A172 (cell line): Measurements from ENCODE around the gene DIP2A. TPM values are rescaled to one million over a fixed set of nuclear protein-coding genes. Genes with fewer than 3 reads are reported as not detected.
"Not testable (repeated sequence)": the region's sequence is repeated elsewhere in the genome, so short reads cannot be mapped to it uniquely, and the experiment has no call there.

ENCODE experiments used
- DNase-seq: peaks from one replicate; pipeline ENCODE4 v3.0.0-alpha.2; 2015; ENCODE audit warnings: low spot score
- total RNA-seq: library from RNA; depleted of rRNA; stranded (reverse); fragments of >200 nt; shearing (Covaris generic); gene quantifications from 2 replicates; pipeline ENCODE4 v1.2.3, GENCODE V29; 2014

DIP2A gene
- total RNA-seq, 1 experiment from 2014 or later: 8.9 TPM

DNA sequence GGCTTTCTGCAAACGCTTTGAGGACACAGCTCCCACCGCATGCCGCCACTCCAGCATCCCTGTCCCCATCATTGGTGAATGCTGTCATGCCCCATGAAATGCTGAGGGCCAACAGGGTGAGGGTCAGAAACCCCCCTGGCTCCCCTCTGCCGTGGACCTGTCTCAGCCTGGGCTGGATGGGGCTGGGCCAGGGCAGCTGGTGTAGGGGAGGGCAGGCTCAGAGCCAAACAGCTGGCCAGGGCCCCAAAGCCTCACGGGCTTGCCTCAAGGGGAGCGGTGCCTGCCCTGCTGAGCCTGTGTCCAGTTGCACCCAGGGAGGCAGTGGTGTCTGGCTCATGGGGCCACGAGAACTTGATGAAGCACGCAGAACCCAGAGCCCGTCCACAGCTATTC lies 96.5 kb downstream of the DIP2A start:
- no peak for DNase-seq

- DNase-seq: no peak
These were observed 97.0 kb downstream of the DIP2A start for GRCh38 chr21:46555678-46556077.

- DNase-seq: no peak
These were observed 98.1 kb downstream of the DIP2A start for GRCh38 chr21:46556802-46557201.

GRCh38 chr21:46557469-46557868 lies 98.8 kb downstream of the DIP2A start:
- DNase-seq: no peak

DNA sequence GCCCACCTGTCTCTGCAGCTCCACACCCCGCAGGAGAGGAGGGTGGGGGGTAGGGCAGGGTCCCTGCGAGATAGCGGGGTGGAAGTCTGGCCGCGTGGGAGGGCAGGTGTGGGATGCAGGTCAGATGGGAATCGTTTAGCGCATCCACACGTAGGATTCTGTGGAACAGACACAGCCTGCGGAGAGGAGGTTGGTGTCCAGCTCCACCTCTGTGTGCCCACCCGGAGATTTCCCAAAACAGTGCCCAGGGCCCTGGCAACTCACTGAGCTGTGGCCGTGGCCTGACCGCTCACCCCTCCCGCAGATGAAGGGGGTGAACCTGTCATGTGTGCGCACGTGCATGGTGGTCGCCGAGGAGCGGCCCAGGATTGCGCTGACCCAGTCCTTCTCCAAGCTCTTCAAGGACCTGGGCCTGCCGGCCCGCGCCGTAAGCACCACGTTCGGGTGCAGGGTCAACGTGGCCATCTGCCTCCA lies 99.3 kb downstream of the DIP2A start:
- no peak for DNase-seq

DNA sequence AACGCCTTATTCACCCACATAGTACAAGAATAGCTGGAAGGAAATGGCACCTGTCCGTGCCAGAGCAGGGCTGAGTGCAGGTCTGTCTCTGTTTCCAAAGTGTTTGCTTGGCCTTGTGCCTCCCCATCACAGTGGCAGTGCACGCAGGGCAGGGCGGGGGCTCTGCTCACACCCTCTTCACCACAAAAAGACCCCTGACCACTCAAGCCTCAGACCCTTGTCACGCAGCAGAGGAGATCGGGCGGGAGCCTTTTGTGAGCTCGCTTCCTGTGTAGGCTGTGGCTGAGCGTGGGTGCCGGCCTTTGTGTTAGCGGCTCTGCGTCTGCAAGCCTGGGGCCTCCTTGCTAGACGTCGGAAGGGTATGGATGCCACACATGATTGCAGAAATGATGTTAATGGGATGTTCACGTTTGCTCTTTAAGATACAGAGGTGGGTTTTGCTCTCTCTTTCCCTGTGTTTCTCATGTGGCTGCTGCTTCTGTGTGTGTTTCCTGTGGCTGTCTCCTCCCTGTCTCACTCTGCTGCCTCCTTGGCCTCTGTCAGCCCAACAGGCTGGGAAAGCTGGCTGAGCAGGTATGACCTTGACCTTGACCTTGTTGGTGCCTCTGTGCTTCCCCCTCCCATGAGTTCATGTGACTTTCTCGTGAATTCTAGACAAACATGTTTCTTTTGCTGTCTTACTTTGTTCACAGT lies 100.7 kb downstream of the DIP2A start:
- DNase-seq: no peak

DNA sequence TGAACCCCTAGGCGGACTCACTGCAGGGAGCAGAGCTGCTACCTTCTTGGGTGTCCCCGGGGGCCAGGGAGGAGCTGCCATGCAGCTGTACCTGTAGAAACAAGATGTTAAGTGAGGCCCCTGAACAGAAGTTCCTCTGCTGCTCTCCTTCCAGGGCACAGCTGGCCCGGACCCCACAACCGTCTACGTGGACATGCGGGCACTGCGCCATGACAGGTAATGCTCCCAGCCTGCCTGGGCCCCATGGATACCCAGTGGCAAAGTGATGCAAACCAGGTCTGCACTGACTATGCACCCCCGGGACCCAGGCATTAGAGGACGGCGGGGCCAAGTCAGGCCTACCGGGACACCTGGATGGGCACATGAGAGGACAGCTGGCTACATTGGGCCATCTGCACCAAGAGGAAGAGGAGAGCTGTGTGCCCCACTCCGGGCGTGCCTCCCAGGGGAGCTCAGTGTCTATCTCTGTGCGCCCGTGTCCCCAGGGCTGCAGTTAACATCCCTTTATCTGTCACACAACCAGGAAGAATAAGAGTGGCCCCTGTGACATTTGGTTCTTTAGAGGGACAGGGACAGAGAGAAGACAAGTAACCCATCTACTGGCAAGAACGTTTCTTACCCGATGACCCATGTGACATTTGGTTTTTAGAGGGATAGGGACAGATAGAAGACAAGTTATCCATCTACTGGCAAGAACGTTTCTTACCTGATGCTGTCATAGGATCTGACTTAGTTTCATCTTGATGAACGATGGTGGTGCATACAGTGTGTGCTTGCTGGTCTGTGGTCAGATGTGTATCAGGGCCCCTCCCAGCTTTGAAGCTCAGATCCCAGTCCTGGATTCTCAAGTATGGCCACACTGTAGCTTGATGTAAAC lies 102.1 kb downstream of the DIP2A start:
- DNase-seq: no peak

DNA sequence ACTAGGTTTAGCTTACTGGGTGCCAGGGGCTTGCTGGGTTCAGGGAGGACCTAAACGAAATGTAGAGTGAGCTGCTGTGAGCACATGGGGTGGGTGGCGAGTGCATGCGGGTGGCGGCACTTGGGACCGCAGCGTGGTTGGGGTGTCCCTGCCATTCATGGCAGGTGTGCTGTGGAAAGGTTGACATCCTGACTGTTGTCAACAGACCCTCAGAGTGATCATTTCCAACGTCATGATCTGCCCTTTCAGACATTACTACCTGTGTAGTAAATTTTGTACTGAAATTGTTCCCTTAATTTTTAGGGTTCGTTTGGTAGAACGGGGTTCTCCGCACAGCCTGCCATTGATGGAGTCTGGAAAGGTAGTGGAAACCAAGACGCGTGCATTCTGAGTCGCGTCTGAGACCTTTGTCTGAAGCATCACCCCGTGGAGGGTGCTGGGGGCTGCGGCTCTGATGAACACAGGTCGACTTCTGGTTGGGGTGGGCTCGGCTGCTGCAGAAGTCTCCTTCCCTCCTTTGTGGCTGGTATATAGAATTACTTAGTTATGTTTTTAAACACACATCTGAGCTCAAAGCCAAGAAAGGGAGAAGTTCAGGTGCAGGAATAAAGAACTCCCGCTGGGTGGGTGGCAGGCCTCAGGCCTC lies 102.9 kb downstream of the DIP2A start:
- DNase-seq: no peak

GRCh38 chr21:46562472-46562871 lies 103.8 kb downstream of the DIP2A start:
- no peak for DNase-seq

- DNase-seq: no peak
These were observed 104.4 kb downstream of the DIP2A start for GRCh38 chr21:46562964-46563607.

GRCh38 chr21:46564391-46564790 lies 105.7 kb downstream of the DIP2A start:
- no peak for DNase-seq

GRCh38 chr21:46567348-46567747 lies 108.7 kb downstream of the DIP2A start:
- DNase-seq: no peak

- DNase-seq: no peak
These were observed 109.9 kb downstream of the DIP2A start for GRCh38 chr21:46568562-46568961.

GRCh38 chr21:46569081-46569480 lies 110.4 kb downstream of the DIP2A start:
- DNase-seq: no peak

DNA sequence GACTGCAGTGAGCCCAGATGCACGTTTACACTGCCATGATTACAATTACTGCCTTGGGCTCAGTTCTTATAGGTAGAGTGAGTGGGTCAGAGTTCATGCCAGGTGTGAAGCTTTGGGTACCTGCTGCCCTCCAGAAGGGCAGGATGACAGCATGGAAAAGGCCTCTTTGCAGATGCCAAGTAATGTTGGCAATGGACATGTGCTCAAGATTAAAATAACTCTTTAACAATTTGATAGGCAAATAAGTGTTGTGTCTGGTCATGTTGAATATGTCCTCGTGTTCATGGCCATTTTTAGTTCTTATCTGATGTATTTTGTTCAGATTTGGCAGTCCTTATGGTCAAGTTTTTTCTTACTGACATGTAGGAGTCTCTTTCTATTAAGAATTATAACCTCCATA lies 111.4 kb downstream of the DIP2A start:
- no peak for DNase-seq

DNA sequence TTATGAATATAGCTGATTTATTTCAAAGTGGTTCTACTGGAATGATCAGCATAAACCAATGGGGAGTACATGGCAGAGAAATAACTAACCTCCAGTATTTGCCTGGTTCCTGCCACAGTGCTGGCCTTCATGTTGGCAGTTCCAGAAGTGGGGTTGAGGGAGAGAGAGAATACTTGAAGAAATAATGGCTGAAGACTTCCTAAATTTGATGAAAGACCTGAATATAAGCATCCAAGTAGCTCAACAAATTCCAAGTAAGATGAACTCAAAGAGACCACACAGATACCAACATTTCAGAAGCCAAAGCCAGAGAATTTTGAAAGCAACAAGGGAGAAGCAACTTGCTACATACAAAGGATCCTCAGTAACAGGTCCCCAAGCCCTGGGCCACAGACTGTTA lies 111.9 kb downstream of the DIP2A start:
- DNase-seq: no peak

DNA sequence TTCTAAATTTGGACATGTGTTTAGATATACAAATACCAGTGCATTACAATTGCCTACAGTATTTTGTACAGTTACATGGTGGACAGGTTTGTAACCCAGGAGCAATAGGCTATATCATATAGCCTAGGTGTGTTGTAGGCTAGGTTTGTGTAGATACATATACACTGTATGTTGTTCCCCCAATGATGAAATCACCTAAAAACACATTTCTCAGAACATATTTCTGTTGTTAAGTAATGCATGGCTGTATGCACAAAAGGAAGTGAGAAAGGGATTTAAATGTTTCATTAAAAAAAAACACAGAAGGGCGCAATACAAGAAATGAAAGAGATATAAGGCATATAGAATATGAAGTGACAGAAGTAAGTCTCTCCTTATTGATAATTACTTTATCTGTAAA lies 114.2 kb downstream of the DIP2A start:
- no peak for DNase-seq

GRCh38 chr21:46577786-46578185 lies 119.1 kb downstream of the DIP2A start:
- not testable (repeated sequence) for DNase-seq

DNA sequence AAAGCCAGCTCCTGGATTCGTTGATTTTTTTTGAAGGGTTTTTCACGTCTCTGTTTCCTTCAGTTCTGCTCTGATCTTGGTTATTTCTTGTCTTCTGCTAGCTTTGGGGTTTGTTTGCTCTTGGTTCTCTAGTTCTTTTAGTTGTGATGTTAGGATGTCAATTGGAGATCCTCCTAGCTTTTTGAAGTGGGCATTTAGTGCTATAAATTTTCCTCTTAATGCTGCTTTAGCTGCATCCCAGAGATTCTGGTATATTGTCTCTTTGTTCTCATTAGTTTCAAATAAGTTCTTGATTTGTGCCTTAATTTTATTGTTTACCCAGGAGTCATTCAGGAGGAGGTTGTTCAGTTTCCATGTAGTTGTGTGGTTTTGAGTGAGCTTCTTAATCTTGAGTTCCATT lies 120.7 kb downstream of the DIP2A start:
- not testable (repeated sequence) for DNase-seq

DNA sequence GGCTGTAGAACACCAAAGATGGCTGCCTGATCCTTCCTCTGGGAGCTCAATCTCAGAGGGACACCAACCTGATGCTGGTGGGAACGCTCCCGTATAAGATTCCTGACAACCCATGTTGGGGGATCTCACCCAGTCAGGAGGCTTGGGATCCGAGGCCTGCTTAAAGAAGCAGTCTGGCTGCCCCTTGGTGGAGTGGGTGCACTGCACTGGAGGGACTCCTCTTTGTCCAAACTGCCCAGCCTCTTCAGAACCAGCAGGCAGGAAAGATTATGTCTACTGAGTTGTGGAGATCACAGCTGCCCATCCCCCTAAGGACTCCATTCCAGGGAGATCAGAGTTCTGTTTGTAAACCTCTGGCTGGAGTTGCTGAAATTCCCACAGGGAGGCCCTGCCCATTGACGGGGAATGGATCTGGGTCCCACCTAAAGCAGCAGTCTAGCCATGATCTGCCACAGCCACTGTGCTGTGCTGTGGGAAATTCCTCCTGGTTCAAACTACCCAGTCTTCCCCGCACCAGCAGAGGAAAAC lies 123.2 kb downstream of the DIP2A start:
- DNase-seq: no peak

GRCh38 chr21:46585191-46585953 lies 126.7 kb downstream of the DIP2A start:
- no peak for DNase-seq
